GM12872 (cell line): ENCODE results near the gene SEC24D.

Source experiments
- CTCF ChIP-seq: IDR thresholded peaks from 3 replicates; pipeline ENCODE4 v1.5.1; 2011; ENCODE audit warnings: low read depth, mild to moderate bottlenecking, low read length, moderate library complexity; ENCODE audit not compliant: insufficient read depth

The SEC24D gene

GRCh38 chr4:118756958-118757357 is 79.0 kb downstream of the SEC24D start:
- TF ChIP-seq CTCF: no peak

- no peak for TF ChIP-seq CTCF
These were observed 79.5 kb downstream of the SEC24D start for GRCh38 chr4:118756429-118756828.

GRCh38 chr4:118755438-118756226 is 80.3 kb downstream of the SEC24D start:
- no peak for TF ChIP-seq CTCF

GRCh38 chr4:118754890-118755289 is 81.0 kb downstream of the SEC24D start:
- no peak for TF ChIP-seq CTCF

GRCh38 chr4:118753685-118754084 is 82.2 kb downstream of the SEC24D start:
- no peak for TF ChIP-seq CTCF

- TF ChIP-seq CTCF: no peak
These were observed 82.8 kb downstream of the SEC24D start for GRCh38 chr4:118753096-118753495.

GRCh38 chr4:118752551-118752950 is 83.4 kb downstream of the SEC24D start:
- TF ChIP-seq CTCF: no peak
